Activated B cell treated with CpG ODN at 0.5 μM for 24 hours (primary cell): ENCODE measurements around the gene DRG2. TPM values are rescaled to one million over a fixed set of nuclear protein-coding genes. Genes with fewer than 3 reads are reported as not detected.
A peak's percentile ranks its signal among the peaks of the same experiment; 100 is the strongest.

Source experiments
- ATAC-seq: fragments of 200-7000 bp; cut with Tn5 transposase; one replicate; pipeline ENCODE4 v1.10.0; 2021; ENCODE audit warnings: low read depth, mild to moderate bottlenecking, moderate library complexity
- CTCF ChIA-PET: fragments of 350-600 bp; sonication (Branson Sonifier 250); formaldehyde crosslinking; loops from one replicate; lab custom pipeline; 2021; ENCODE audit warnings: antibody characterized with exemption; lab: Charles Lee
- POLR2A ChIA-PET: fragments of 350-600 bp; sonication (Branson Sonifier 250); formaldehyde crosslinking; loops from one replicate; lab custom pipeline; 2021; ENCODE audit warnings: antibody characterized with exemption; lab: Charles Lee
- DNase-seq: peaks from one replicate; pipeline ENCODE4 v3.0.0; 2022
- H3K27ac Mint-ChIP-seq: one replicate; pipeline ENCODE4 v1.8.0; 2020; ENCODE audit warnings: mixed read lengths
- H3K27me3 Mint-ChIP-seq: one replicate; pipeline ENCODE4 v1.8.0; 2021; ENCODE audit warnings: mixed read lengths
- H3K36me3 Mint-ChIP-seq: one replicate; pipeline ENCODE4 v1.8.0; 2021; ENCODE audit warnings: low read depth, mixed read lengths
- H3K4me1 Mint-ChIP-seq: one replicate; pipeline ENCODE4 v1.8.0; 2021; ENCODE audit warnings: mixed read lengths
- H3K4me3 Mint-ChIP-seq: one replicate; pipeline ENCODE4 v1.8.0; 2020; ENCODE audit warnings: mild to moderate bottlenecking, mixed read lengths
- H3K9me3 Mint-ChIP-seq: one replicate; pipeline ENCODE4 v1.8.0; 2020; ENCODE audit warnings: mixed read lengths
- intact Hi-C: fragments of 100-400 bp; cut with micrococcal nuclease; formaldehyde crosslinking; loops from one replicate; pipeline ENCODE4 v1.15.1; 2024
- total RNA-seq: library from RNA; stranded (reverse); gene quantifications from 2 replicates; pipeline ENCODE4 v1.2.3, GENCODE V29; 2022
- TF ChIP-seq, protein P1 (sequence below): fragments of 200-600 bp; IDR thresholded peaks from one replicate; pipeline ENCODE4 v1.8.0; 2022; ENCODE audit warnings: antibody characterized with exemption, mild to moderate bottlenecking

DRG2 gene
- total RNA-seq, 1 donor from 2014 or later: 67.1 TPM

DNA sequence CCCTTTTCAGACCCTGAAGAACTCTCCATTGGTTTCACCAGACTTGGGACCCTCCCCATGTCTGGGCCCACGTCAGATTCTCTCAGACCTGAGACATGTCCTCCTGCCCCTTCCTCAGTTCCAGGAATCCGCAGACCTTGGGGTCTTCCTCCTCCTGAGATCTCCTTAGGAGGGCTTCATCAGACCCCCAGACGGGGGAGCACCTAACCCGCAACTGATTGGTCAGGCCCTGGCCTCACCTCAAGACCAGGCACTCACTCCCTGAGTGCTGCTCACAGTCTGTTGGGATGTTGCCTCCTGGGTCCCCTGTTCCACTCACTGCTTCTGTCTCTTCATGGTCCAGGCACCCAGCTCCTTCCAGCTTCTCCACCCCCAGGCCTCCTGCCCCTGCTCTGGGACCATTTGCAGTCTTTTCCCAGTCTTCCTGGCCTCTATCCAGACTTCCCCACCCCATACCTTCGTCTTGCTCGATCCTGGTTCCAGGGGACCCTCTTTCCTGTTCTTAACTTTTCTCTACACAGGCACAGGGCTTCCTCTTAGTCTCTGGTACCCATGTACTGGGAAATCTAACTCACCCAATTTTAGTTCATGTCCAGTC, 47.4 kb upstream of the DRG2 start:
- Mint-ChIP-seq H3K36me3 (peaks cover 16% of the 10 kb centered on the region), H3K4me3 (peak overlapping the region; percentile 89), H3K4me1 (peaks cover 50% of the 10 kb centered on the region), H3K27me3 (no peaks in the 10 kb centered on the region), H3K27ac (peak overlapping the region; percentile 82), H3K9me3 (no peaks in the 10 kb centered on the region)
- intact Hi-C loops: no loop called here
- ATAC-seq: no peak
- TF ChIP-seq, protein P1, sequence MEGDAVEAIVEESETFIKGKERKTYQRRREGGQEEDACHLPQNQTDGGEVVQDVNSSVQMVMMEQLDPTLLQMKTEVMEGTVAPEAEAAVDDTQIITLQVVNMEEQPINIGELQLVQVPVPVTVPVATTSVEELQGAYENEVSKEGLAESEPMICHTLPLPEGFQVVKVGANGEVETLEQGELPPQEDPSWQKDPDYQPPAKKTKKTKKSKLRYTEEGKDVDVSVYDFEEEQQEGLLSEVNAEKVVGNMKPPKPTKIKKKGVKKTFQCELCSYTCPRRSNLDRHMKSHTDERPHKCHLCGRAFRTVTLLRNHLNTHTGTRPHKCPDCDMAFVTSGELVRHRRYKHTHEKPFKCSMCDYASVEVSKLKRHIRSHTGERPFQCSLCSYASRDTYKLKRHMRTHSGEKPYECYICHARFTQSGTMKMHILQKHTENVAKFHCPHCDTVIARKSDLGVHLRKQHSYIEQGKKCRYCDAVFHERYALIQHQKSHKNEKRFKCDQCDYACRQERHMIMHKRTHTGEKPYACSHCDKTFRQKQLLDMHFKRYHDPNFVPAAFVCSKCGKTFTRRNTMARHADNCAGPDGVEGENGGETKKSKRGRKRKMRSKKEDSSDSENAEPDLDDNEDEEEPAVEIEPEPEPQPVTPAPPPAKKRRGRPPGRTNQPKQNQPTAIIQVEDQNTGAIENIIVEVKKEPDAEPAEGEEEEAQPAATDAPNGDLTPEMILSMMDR: no peak
- ChIA-PET CTCF (no interaction called here), POLR2A (no interaction called here)
- no peak for DNase-seq

DNA sequence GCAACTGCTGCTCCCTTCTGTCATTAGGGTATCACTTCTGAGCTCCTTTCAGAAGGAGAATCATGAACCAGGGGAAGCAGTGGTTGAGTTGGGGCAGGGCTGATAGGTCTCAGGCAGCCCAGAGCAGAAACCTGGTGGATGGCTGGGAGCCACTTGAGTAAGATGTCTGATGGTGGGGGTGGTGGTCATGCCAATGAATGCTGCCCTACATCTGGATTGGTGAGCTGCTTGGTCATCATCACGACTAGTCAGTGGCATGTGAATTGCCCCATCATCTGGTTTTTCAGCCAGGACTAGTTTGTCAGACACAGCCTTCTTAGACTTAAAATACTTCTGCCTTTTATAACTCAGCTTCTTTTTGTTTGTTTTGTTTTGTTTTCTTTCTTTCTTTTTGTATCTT, 46.0 kb upstream of the DRG2 start:
- TF ChIP-seq, protein P1: no peak
- no peaks in the 10 kb centered on the region for H3K9me3 Mint-ChIP-seq
- ChIA-PET CTCF (no interaction called here), POLR2A (no interaction called here)
- H3K4me1 Mint-ChIP-seq: peaks cover 49% of the 10 kb centered on the region
- H3K27ac Mint-ChIP-seq: no peak overlapping the region
- H3K36me3 Mint-ChIP-seq: peaks cover 18% of the 10 kb centered on the region
- intact Hi-C loops: no loop called here
- no peak for ATAC-seq
- H3K27me3 Mint-ChIP-seq: no peaks in the 10 kb centered on the region
- peak overlapping the region; percentile 15 for H3K4me3 Mint-ChIP-seq
- no peak for DNase-seq

DNA sequence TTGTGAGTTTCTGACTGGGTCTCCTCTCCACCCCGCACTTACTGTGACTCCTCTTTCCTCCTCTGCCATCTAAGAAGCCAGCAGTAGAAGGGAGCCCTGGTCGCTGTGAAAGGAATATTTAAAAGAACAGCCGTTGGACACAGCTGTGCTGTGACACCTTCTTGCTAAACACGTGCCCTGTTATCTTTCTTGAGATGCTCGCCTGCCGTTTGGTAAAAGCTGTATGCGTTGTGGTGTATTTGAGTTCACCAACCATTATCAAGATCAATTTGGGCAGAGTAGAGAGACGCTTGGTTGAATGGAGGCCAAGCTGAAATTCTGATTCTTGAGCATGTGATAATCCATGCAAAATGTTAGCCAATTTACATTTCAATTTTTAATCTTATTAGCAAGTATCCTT, 44.8 kb upstream of the DRG2 start:
- H3K36me3 Mint-ChIP-seq: peaks cover 24% of the 10 kb centered on the region
- peak overlapping the region; percentile 37 for H3K27ac Mint-ChIP-seq
- ATAC-seq (no peak), DNase-seq (no peak)
- TF ChIP-seq, protein P1: no peak
- H3K4me1 Mint-ChIP-seq: peaks cover 38% of the 10 kb centered on the region
- H3K27me3 Mint-ChIP-seq: no peaks in the 10 kb centered on the region
- intact Hi-C loops: no loop called here
- ChIA-PET POLR2A (no interaction called here), CTCF (interaction anchor here (1.2 kb wide), 1 partner anchor 70 kb away, joined by 4 read pairs; the partner anchor contains the start of genes DRC3 and TOM1L2)
- H3K4me3 Mint-ChIP-seq: no peak overlapping the region
- no peaks in the 10 kb centered on the region for H3K9me3 Mint-ChIP-seq

DNA sequence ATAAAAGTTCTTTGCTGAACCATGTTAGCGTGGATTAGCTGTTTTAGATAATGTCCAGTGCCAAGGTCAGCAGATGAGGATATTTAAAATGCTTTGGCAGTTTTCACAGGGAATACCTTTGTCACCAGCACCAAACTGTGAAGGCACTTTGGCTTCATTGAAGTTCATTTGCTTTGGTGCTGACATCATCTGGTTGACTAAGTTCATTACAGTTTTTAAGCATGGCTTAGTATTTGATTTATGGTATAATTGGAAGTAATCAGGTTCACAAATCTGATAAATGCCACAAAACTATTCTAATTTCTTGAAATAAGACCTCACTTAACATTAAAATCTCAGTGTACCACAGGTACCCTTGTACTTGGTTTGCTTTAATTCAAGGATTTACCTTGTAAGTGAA, 44.3 kb upstream of the DRG2 start:
- no peak for DNase-seq
- TF ChIP-seq, protein P1: no peak
- Mint-ChIP-seq H3K9me3 (no peaks in the 10 kb centered on the region), H3K36me3 (peaks cover 22% of the 10 kb centered on the region), H3K27ac (no peak overlapping the region), H3K27me3 (no peaks in the 10 kb centered on the region), H3K4me3 (no peak overlapping the region), H3K4me1 (peaks cover 33% of the 10 kb centered on the region)
- CTCF ChIA-PET: interaction anchor here (1.2 kb wide), 1 partner anchor 71 kb away, joined by 4 read pairs; the partner anchor contains the start of genes DRC3 and TOM1L2
- ATAC-seq: no peak
- POLR2A ChIA-PET: no interaction called here
- intact Hi-C loops: no loop called here

DNA sequence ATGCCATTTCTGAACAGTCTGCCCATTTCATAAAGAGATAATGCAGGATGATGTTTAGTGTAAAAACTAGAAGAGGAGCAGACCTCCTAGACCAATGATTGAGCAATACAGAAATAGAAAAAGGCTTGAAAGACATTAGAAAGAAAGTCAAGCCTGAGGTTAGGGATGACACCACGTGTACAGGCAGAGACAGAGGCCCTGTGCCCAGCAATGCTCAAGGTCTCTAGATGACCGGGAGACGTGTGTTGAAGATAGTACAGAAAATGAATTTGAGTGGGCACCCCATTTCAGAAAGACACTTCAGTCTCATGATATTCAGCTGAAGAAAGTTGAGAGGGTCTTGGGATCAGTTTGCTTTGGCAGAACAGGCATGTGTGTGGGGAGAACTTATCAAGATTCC, 43.1 kb upstream of the DRG2 start:
- H3K4me3 Mint-ChIP-seq: no peak overlapping the region
- H3K36me3 Mint-ChIP-seq: peaks cover 17% of the 10 kb centered on the region
- intact Hi-C loops: no loop called here
- no peak overlapping the region for H3K27ac Mint-ChIP-seq
- DNase-seq: no peak
- ChIA-PET CTCF (no interaction called here), POLR2A (no interaction called here)
- TF ChIP-seq, protein P1: no peak
- peaks cover 30% of the 10 kb centered on the region for H3K4me1 Mint-ChIP-seq
- H3K27me3 Mint-ChIP-seq: no peaks in the 10 kb centered on the region
- ATAC-seq: no peak
- H3K9me3 Mint-ChIP-seq: no peaks in the 10 kb centered on the region
